Colonic mucosa (tissue), 4 donors: ENCODE results near the gene GABRG3. TPM values are rescaled to one million over a fixed set of nuclear protein-coding genes. Genes with fewer than 3 reads are reported as not detected.

Source experiments
- DNase-seq: peaks from one replicate; pipeline ENCODE4 v3.0.0-alpha.2; 2020
- H3K27ac ChIP-seq: fragments of 200-600 bp; one replicate; pipeline ENCODE4 v1.8.0; 2021
- H3K27me3 ChIP-seq: fragments of 200-600 bp; one replicate; pipeline ENCODE4 v1.8.0; 2021
- H3K36me3 ChIP-seq: fragments of 200-600 bp; one replicate; pipeline ENCODE4 v1.8.0; 2021
- H3K4me1 ChIP-seq: fragments of 200-600 bp; one replicate; pipeline ENCODE4 v1.8.0; 2021; ENCODE audit warnings: mild to moderate bottlenecking
- H3K4me3 ChIP-seq: fragments of 200-600 bp; one replicate; pipeline ENCODE4 v1.8.0; 2021
- H3K9ac ChIP-seq, 2 donors: one replicate each; pipeline ENCODE4 v1.7.0; 2013; ENCODE audit warnings: control low read depth in 2 of 2, low read depth in 2 of 2, low read length in 2 of 2
- H3K9me3 ChIP-seq: fragments of 200-600 bp; one replicate; pipeline ENCODE4 v1.8.0; 2021
- intact Hi-C: fragments of 100-400 bp; cut with DNase I; formaldehyde crosslinking; loops from one replicate; pipeline ENCODE4 v1.14.1; 2022
- total RNA-seq, 2 donors: library from RNA; stranded (reverse); fragmentation: NEBNext Ultra II Directional in 1 of 2; extraction: Animal tissue kit (Norgen Biotek cat#: 25700) in 1 of 2; gene quantifications; one replicate each; pipeline ENCODE4 v1.2.1, GENCODE V29; 2021
- TF ChIP-seq, protein P1 (sequence below): fragments of 200-600 bp; IDR thresholded peaks from one replicate; pipeline ENCODE4 v1.8.0; 2022; ENCODE audit warnings: antibody characterized with exemption, mild to moderate bottlenecking
- donor health status: healthy.
- donor health status: DM: no; HTN: no; CAD: no.
- donor health status: DM: no; HTN: no; CAD: no.

GABRG3 gene
- total RNA-seq, 2 donors from 2014 or later = not detected

DNA sequence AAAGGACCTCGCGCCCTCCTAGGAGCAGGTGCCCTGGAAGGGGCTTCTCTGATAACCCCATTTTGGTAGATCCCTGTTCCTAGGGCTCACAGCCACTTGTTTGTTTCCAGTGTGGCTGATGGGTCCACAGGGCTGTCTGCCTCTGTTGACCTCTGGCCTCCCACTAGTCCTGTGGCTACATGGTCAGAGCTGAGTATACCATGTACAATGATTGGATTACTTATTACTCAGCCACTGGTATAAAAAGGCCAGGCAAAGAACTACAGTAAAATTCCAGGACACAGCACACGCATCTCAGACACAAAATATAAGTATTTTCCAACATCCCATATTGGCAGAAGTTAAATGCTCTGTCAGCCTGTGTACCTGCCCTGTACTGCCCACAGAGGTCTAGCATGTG is 277.3 kb downstream of the GABRG3 start:
- no peaks in the 10 kb centered on the region for H3K27me3 ChIP-seq
- H3K9me3 ChIP-seq = no peaks in the 10 kb centered on the region
- H3K4me3 ChIP-seq = no peak overlapping the region
- intact Hi-C loops = no loop called here
- no peak overlapping the region for H3K9ac ChIP-seq
- H3K4me1 ChIP-seq = no peaks in the 10 kb centered on the region
- DNase-seq = no peak
- TF ChIP-seq, protein P1, sequence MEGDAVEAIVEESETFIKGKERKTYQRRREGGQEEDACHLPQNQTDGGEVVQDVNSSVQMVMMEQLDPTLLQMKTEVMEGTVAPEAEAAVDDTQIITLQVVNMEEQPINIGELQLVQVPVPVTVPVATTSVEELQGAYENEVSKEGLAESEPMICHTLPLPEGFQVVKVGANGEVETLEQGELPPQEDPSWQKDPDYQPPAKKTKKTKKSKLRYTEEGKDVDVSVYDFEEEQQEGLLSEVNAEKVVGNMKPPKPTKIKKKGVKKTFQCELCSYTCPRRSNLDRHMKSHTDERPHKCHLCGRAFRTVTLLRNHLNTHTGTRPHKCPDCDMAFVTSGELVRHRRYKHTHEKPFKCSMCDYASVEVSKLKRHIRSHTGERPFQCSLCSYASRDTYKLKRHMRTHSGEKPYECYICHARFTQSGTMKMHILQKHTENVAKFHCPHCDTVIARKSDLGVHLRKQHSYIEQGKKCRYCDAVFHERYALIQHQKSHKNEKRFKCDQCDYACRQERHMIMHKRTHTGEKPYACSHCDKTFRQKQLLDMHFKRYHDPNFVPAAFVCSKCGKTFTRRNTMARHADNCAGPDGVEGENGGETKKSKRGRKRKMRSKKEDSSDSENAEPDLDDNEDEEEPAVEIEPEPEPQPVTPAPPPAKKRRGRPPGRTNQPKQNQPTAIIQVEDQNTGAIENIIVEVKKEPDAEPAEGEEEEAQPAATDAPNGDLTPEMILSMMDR = no peak
- H3K36me3 ChIP-seq = no peaks in the 10 kb centered on the region
- no peak overlapping the region for H3K27ac ChIP-seq

DNA sequence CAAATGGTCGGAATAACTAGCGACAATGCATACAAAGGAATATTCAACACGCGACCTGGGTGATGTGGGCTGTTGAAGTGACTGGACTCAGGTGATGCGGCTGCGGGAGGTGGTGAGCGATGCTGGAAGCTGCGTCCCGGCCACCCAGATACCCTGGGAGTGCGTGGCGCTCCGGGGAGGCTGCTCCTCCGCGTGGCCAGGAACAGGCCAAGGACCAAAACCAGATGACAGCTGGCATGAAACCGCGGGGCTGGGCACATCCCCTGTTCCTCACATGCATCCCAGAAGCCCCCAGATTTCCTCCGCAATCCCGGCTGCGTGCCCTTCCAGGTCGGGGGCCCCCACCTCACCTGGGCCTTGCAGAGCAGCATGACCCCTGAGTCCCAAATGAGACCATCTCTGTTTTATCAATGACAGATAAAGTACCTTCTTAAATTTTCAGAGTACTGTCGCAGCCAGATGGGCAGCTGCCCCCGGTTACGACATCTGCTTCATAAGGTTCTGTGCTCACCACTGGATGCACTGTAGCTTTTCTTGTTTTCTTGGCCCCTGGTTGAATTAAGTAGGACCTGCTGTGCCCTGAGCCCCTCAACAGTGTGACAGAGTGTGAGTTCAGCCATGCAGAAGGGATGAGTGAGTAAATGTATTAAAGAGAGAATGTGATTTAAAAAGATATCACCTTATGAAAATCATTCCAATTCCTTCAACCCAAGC is 278.2 kb downstream of the GABRG3 start:
- TF ChIP-seq, protein P1 = no peak
- no peak overlapping the region for H3K9ac ChIP-seq
- H3K4me3 ChIP-seq = no peak overlapping the region
- intact Hi-C loops = no loop called here
- DNase-seq = no peak
- H3K27me3 ChIP-seq = no peaks in the 10 kb centered on the region
- H3K36me3 ChIP-seq = no peaks in the 10 kb centered on the region
- H3K9me3 ChIP-seq = no peaks in the 10 kb centered on the region
- H3K27ac ChIP-seq = no peak overlapping the region
- H3K4me1 ChIP-seq = no peaks in the 10 kb centered on the region

DNA sequence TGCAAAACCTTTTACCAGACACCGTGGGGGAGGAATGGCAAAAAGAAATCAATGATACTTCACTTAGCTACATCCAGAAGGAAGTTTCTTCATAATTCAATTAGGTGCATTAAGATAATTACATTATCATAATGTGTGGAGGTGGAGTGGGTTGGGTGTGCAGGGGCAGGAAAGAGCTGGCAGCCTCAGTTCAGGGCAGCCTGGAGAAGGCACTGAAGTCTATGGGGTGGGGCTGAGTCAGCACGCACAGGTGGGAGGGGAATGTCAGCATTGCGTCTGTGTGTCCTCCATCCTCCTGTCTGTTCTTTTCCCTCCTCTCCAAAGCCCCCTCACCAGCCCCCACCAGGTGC is 278.8 kb downstream of the GABRG3 start:
- Histone ChIP-seq H3K9ac (no peak overlapping the region), H3K4me3 (no peak overlapping the region), H3K36me3 (no peaks in the 10 kb centered on the region), H3K27ac (no peak overlapping the region), H3K4me1 (no peaks in the 10 kb centered on the region), H3K27me3 (no peaks in the 10 kb centered on the region), H3K9me3 (no peaks in the 10 kb centered on the region)
- TF ChIP-seq, protein P1 = no peak
- intact Hi-C loops = no loop called here
- DNase-seq = no peak

DNA sequence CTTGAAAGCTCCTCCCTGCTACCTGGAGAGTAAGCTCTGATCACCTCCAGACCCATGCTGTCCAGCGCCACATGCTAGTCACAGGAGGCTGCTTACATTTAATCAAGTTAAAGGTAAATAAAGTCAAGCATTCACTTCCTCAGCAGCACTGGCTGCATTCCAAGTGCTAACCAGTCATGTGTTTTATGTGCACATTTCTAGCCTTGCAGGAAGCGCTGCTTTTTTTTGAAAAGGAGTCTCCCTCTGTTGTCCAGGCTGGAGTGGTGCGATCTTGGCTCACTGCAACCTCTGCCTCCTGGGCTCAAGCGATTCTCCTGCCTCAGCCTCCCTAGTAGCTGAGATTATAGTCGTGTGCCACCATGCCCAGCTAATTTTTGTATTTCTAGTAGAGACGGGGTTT is 279.2 kb downstream of the GABRG3 start:
- Histone ChIP-seq H3K4me1 (no peaks in the 10 kb centered on the region), H3K36me3 (no peaks in the 10 kb centered on the region), H3K27me3 (no peaks in the 10 kb centered on the region), H3K9ac (no peak overlapping the region), H3K27ac (no peak overlapping the region), H3K4me3 (no peak overlapping the region), H3K9me3 (no peaks in the 10 kb centered on the region)
- no peak for DNase-seq
- TF ChIP-seq, protein P1 = no peak
- intact Hi-C loops = no loop called here

DNA sequence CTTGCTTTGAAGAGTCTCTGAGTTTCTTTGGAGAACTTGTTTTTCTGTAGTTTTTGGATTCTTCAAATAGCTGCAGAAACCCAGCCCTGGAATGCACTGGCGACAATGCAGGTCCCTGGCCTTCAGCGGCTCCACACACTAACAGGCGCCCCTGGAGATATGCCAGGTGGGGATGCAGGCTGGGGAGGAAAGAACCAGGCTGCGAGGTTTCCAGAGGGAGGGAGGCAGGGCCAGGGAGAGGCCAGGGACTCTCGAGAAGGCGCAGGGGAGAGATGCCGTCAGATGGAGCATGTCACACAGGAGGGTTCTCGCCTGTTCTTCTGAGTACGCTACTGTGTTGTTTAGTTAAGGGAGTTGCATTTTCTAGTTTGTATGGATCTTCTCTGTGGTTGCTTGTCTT is 283.1 kb downstream of the GABRG3 start:
- intact Hi-C loops = no loop called here
- H3K9me3 ChIP-seq = no peaks in the 10 kb centered on the region
- H3K27me3 ChIP-seq = no peaks in the 10 kb centered on the region

More for the DNA sequence above, 283.1 kb downstream of the GABRG3 start:
- TF ChIP-seq, protein P1 = no peak
- Histone ChIP-seq H3K36me3 (no peaks in the 10 kb centered on the region), H3K4me1 (no peaks in the 10 kb centered on the region), H3K9ac (no peak overlapping the region), H3K4me3 (no peak overlapping the region), H3K27ac (no peak overlapping the region)
- DNase-seq = no peak
